ENCODE data around the gene RRAGA.
"Not testable (repeated sequence)": the region's sequence is repeated elsewhere in the genome, so short reads cannot be mapped to it uniquely, and the experiment has no call there.

RRAGA gene

GRCh38 chr9:19048966-19049916 lies at the start of gene RRAGA:
TSS of gene RRAGA (plus strand) at chr9:19049427. CDS start at chr9:19049660, 233 bp downstream.
- DNase-seq = peak; percentile 94

- no peak for DNase-seq
These were observed 49.1 kb upstream of the RRAGA start for GRCh38 chr9:19000133-19000532.

GRCh38 chr9:19009391-19009965 lies 39.7 kb upstream of the RRAGA start:
- DNase-seq = no peak

- no peak for DNase-seq
These were observed 31.0 kb upstream of the RRAGA start for GRCh38 chr9:19018201-19018600.

GRCh38 chr9:19020886-19021455 lies 28.3 kb upstream of the RRAGA start:
- DNase-seq = no peak

GRCh38 chr9:19021649-19022048 lies 27.6 kb upstream of the RRAGA start:
- not testable (repeated sequence) for DNase-seq

GRCh38 chr9:19022206-19022605 lies 27.0 kb upstream of the RRAGA start:
- no peak for DNase-seq

GRCh38 chr9:19023078-19023477 lies 26.1 kb upstream of the RRAGA start:
- DNase-seq = no peak

- DNase-seq = no peak
These were observed 22.9 kb upstream of the RRAGA start for GRCh38 chr9:19026375-19026774.

GRCh38 chr9:19027825-19028224 lies 21.4 kb upstream of the RRAGA start:
- no peak for DNase-seq

- DNase-seq = no peak
These were observed 20.3 kb upstream of the RRAGA start for GRCh38 chr9:19028835-19029451.

GRCh38 chr9:19030899-19031298 lies 18.3 kb upstream of the RRAGA start:
- no peak for DNase-seq

- no peak for DNase-seq
These were observed 16.8 kb upstream of the RRAGA start for GRCh38 chr9:19032406-19032805.

- no peak for DNase-seq
These were observed 16.2 kb upstream of the RRAGA start, which contains the start of gene SAXO1 for GRCh38 chr9:19033015-19033414. TSS of gene SAXO1 (minus strand) at chr9:19033209. CDS start at chr9:19032908, 301 bp downstream.

- no peak for DNase-seq
These were observed 12.6 kb upstream of the RRAGA start for GRCh38 chr9:19036611-19037010.

GRCh38 chr9:19049917-19050636 lies 850 bp downstream of the RRAGA start:
- DNase-seq = no peak

- DNase-seq = no peak
These were observed 1.7 kb downstream of the RRAGA start for GRCh38 chr9:19050637-19051591.

GRCh38 chr9:19057033-19057432 lies 7.8 kb downstream of the RRAGA start:
- no peak for DNase-seq

GRCh38 chr9:19074229-19074628 lies 25.0 kb downstream of the RRAGA start:
- DNase-seq = no peak

GRCh38 chr9:19074836-19075235 lies 25.6 kb downstream of the RRAGA start:
- no peak for DNase-seq

GRCh38 chr9:19085295-19085694 lies 36.1 kb downstream of the RRAGA start:
- DNase-seq = no peak

All from CD4-positive, alpha-beta T cell treated with Interleukin-15 for 1 hour (primary cell).